NCI-H226 (cell line): ENCODE results near the gene ZSCAN1.
"Not testable (repeated sequence)": the region's sequence is repeated elsewhere in the genome, so short reads cannot be mapped to it uniquely, and the experiment has no call there.

Experiments
- DNase-seq: peaks from one replicate; pipeline ENCODE4 v3.0.0-alpha.2; 2015

ZSCAN1 gene

DNA sequence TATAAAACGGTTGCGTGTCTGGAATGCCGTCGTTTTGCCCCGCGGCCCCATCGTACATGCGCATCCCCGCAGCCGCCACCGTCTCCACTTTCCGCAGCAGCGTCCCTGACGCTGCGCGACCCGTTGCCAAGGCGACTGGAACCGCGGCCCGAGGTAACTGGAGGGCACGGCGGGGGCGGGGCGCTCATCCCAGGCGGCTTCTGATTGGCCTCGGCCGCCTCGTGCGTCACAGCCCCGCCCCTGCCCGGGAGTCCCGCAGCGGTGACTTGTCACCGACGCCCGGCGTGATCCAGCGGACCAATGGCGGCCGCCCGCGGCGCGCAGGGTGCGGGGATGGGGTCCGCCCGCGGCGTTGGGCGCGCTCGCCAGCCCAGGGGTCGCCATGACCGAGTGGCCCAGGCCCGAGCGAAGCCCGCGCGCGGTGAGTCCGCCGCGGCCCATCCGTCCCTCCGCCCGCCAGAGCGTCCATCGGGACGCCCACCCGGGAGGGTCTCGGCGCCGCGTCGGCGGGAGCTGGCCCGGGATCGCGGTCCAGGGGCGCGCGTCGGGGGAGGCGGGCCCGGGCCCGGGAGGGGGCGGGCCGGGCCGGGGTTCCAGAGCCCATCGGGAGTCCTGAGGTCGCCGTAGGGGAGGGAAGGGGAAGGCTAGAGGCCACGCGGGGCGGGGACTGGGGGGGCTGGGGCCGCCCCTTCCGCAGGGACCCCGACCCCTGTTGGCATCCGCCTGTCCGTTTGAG is at the start of gene ZSCAN1:
ZSCAN1 (plus strand) TSS at position 285 of the 736 bp plus-strand sequence. CDS start 3,812 bp downstream, outside the sequence.
- DNase-seq = no peak

DNA sequence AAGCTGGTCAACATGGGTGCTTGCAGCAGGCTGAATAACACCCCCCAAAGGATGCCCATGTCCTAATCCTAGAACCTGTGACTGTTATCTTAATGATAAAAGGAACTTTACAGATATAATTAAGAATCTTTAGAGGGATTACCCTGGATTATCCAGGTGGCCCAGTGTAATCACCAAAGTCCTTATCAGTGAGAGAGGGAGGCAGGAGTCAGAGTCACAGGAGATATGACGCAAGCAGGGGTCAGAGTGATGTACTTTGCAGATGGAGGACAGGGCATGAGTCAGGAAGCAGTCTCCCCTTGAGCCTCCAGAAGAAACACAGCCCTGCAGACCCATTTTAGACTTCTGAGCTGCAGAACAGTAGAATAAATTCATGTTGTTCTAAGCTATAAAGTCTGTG is 41.0 kb upstream of the ZSCAN1 start:
- DNase-seq = no peak

- DNase-seq = no peak
Measured at GRCh38 chr19:58000677-58001076, 33.1 kb upstream of the ZSCAN1 start.

DNA sequence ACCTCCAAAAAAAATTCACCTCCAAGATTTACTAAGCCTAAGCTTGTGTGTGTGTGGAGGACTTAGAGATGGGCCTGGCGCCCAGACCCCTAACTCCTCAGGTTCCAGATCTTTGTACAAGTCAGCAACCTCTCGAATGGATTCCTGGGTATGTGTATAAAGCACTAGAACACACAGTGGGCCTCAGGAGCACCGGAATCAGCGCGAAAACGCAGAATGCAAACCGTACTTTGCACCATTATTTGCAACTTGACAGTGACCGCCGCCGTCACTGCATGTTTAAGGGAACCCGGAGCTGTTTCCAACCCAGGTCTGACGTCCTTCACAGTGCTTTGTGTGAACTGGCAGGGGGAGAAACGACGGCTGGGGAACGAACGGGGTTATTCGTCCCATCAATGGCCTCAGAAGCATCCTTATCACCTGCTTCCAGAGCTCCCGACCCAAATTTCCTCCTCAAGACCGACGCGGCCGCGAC is 31.9 kb upstream of the ZSCAN1 start:
- no peak for DNase-seq

GRCh38 chr19:58002384-58003173 is 31.2 kb upstream of the ZSCAN1 start, which contains the start of gene ZNF606:
TSS of gene ZNF606 (minus strand) at chr19:58002820. CDS start at chr19:58001319, 1,501 bp downstream.
- peak; percentile 95 for DNase-seq

- no peak for DNase-seq
Measured at GRCh38 chr19:58003174-58003828, 30.5 kb upstream of the ZSCAN1 start.

DNA sequence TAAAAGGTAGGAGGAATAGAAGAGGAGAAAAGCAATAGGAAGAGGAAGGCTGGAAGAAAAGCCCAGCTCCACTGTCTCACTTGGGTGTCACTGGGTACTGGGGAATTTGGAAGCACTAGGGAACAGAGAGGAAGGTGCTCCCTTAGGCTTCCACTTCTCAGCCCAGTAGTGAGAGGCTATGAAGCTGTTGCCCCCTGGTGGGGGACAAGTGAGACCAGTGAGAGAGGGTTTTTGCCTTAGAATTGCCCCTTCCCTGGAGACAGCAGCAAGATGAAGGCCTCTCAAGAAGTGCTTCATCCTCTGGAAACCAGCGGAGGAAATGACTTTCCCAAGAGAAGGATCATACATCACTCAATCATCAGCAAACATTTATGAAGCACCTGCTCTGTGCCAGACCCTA is 26.5 kb upstream of the ZSCAN1 start:
- no peak for DNase-seq

DNA sequence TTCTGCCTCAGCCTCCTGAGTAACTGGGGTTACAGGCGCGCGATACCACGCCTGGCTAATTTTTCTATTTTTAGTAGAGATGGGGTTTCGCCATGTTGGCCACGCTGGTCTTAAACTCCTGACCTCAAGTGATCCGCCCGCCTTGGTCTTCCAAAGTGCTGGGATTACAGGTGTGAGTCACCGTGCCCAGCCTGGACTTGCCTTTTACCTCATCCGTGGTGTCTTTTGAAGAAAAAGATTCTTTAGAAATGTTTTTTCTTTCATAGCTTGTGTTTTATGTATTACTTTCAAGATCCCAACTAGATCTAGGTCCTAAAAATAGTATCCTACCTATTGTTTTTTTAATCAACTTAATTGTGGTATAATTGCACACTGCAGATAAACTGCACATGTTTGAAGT is 24.9 kb upstream of the ZSCAN1 start:
- not testable (repeated sequence) for DNase-seq

GRCh38 chr19:58009301-58009665 is 24.5 kb upstream of the ZSCAN1 start:
- DNase-seq = no peak

- peak; percentile 82 for DNase-seq
Measured at GRCh38 chr19:58009666-58010301, 24.0 kb upstream of the ZSCAN1 start.

GRCh38 chr19:58010507-58010906 is 23.3 kb upstream of the ZSCAN1 start:
- no peak for DNase-seq

- DNase-seq = no peak
Measured at GRCh38 chr19:58014141-58014540, 19.7 kb upstream of the ZSCAN1 start.

GRCh38 chr19:58020129-58020528 is 13.7 kb upstream of the ZSCAN1 start:
- DNase-seq = no peak

GRCh38 chr19:58021541-58022282 is 12.1 kb upstream of the ZSCAN1 start:
- DNase-seq = no peak

- no peak for DNase-seq
Measured at GRCh38 chr19:58022283-58022660, 11.6 kb upstream of the ZSCAN1 start.

DNA sequence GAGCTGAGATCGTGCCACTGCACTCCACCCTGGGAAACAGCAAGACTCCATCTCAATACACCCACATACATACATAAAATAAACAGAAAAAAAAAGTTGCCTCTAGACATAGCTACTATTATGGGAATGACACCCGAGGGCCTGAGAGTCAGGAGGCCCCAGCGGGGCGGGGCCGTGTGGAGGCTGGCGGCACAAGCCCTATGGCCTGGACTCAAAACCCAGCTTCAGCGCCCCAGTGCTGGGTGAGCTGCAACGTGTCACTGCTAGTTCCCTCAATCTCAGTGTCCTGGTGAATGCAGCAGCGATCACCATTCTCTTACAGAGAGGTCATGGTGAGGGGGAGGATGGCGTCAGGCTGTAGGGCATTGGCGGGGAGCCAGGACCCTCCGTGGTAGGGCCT is 9.2 kb upstream of the ZSCAN1 start:
- DNase-seq = no peak

DNA sequence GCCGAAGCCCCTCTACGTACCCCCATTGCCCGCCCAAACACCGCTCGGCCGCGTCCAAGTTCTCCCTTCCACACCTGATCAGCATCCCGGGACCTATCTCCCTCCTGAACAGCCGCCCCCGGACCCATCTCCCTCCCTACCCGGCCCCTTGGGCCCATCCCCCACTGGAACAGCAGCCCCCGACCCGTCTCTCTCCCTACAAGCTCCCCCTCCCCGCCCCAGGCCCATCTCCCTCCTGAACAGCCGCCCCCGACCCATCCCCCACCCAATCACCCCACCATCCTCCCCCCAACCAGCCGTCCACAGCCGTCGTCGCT is 610 bp downstream of the ZSCAN1 start:
- DNase-seq = no peak

DNA sequence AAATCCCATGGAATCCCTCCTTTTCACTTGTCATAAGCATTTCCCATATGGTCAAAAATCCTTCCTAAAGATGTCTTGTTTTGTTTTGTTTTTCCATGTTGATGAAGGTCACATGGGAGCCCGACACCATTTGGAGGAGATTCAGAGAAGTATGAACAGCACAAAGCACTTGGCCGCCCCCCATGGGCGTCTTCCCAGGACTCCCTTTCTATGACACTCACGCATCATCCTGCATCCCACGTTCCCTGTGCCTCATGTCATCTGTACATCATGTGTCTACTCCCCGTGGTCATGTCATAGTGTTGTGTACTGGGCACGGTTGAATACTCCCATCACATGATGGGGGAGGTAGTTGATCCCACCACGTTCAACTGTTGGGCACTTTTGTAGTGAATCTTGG is 2.0 kb downstream of the ZSCAN1 start:
- DNase-seq = no peak

GRCh38 chr19:58037927-58038687 is 4.3 kb downstream of the ZSCAN1 start:
- DNase-seq = no peak

DNA sequence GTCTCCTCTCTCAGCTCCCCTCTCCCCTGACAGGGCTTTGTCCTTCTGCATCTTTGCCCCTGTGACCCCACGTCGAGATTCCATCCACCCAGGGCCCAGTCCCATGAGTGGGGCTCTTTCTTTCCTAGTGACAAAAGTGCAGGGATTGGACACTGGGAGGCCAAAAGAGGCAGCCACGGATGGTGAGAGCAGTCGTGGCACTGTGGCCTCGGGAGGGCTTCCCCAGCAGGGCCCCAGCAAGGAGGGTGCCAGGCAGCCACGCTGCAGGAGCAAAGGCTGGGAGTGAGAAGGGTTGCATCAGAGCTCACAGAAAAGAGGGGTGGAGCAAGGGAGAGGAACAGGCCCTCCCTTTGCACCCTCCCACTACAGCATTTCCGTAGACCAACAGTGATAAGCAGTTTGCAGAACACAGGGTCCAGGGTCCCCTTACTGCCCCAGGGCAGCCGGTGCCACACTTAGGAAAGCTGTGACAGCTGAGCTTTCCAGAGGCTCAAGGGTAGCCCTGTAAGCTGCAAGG is 4.9 kb downstream of the ZSCAN1 start:
- no peak for DNase-seq

DNA sequence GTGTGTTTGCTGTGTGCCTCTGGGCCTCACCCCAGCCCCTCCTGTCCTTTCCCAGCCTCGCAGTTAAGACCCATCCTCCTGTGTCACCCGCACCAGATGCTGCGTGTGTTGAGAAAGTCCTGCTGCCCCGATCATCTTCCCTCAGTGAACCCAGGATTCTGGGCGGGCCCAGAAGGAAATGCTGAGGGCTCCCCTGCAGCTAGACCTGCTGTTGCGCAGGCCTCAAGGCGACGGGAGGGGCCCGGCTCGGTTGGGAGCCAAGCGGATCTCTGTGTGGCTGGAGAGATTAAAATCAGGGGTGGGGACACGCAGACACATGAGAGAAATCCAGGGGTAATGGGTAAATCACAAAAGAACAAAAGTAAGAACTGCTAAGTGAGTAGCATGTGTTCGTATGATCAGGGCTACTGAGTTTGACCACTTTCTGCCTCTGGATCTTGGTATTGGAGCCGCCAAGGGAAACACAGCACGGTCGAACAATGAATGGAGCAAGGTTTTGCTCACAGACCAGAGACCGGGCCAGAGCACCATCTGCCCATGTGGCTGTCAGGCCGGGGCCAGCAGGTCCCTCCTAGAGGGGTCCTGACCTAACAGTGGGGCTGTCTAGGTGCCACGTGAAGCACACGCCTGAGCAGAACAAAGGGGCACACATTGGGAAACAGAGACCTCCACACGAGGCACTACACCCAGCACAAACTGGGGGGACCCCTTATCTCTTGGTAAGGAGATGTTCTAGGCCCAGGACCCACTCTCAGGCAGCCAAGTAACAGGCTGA is 7.1 kb downstream of the ZSCAN1 start:
- DNase-seq = no peak
